Smooth muscle cell (in vitro differentiated cells): ENCODE data around the gene NEK11. TPM values are rescaled to one million over a fixed set of nuclear protein-coding genes. Genes with fewer than 3 reads are reported as not detected.
"Not testable (repeated sequence)": the region's sequence is repeated elsewhere in the genome, so short reads cannot be mapped to it uniquely, and the experiment has no call there.

Experiments used
- DNase-seq: peaks from one replicate; lab custom pipeline; 2025; ENCODE audit not compliant: unreplicated experiment; lab: John Stamatoyannopoulos, UW
- H2AFZ ChIP-seq: fragments of 200-600 bp; sonication (generic); 2 replicates; pipeline ENCODE4 v1.6.0; 2016; ENCODE audit warnings: antibody characterized with exemption, low read depth, mild to moderate bottlenecking
- H3F3A ChIP-seq: fragments of 200-600 bp; sonication (generic); 2 replicates; pipeline ENCODE4 v1.6.0; 2017; ENCODE audit warnings: antibody characterized with exemption, low read depth
- H3K27ac ChIP-seq: fragments of 200-600 bp; sonication (generic); 2 replicates; pipeline ENCODE4 v1.5.1; 2016; ENCODE audit warnings: low read depth, mild to moderate bottlenecking
- H3K27me3 ChIP-seq: fragments of 200-600 bp; sonication (generic); 2 replicates; pipeline ENCODE4 v1.6.1; 2016; ENCODE audit warnings: low read depth, mild to moderate bottlenecking
- H3K36me3 ChIP-seq: fragments of 200-600 bp; sonication (generic); 2 replicates; pipeline ENCODE4 v1.5.1; 2016; ENCODE audit warnings: low read depth
- H3K4me1 ChIP-seq: fragments of 200-600 bp; sonication (generic); 2 replicates; pipeline ENCODE4 v1.5.1; 2016; ENCODE audit warnings: low read depth
- H3K4me2 ChIP-seq: fragments of 200-600 bp; sonication (generic); 2 replicates; pipeline ENCODE4 v1.6.0; 2016; ENCODE audit warnings: mild to moderate bottlenecking
- H3K4me3 ChIP-seq: fragments of 200-600 bp; sonication (generic); 2 replicates; pipeline ENCODE4 v1.5.1; 2016; ENCODE audit warnings: mild to moderate bottlenecking
- H3K79me2 ChIP-seq: fragments of 200-600 bp; sonication (generic); 2 replicates; pipeline ENCODE4 v1.6.0; 2016; ENCODE audit warnings: low read depth, mild to moderate bottlenecking
- H3K9ac ChIP-seq: fragments of 200-600 bp; sonication (generic); 2 replicates; pipeline ENCODE4 v1.6.0; 2016; ENCODE audit warnings: low read depth
- H3K9me3 ChIP-seq: fragments of 200-600 bp; sonication (generic); replicated peaks from 2 replicates; pipeline ENCODE4 v1.5.1; 2016; ENCODE audit warnings: low read depth
- H4K20me1 ChIP-seq: fragments of 200-600 bp; sonication (generic); 2 replicates; pipeline ENCODE4 v1.6.0; 2016; ENCODE audit warnings: low read depth
- CTCF ChIP-seq: fragments of 200-600 bp; sonication (generic); IDR thresholded peaks from 2 replicates; pipeline ENCODE4 v1.5.1; 2017; ENCODE audit warnings: borderline replicate concordance, mild to moderate bottlenecking, antibody characterized with exemption; ENCODE audit not compliant: insufficient read depth, poor library complexity, severe bottlenecking
- WGBS: methylation state at CpG from one replicate; pipeline ENCODE4 v1.1.7; 2016; ENCODE audit warnings: low lambda C conversion rate; 5-methylcytosine and 5-hydroxymethylcytosine counted together
- polyA plus RNA-seq: library from polyadenylated mRNA; unstranded; fragments of >200 nt; fragmentation: Nextera tagmentation; extraction: Ambion mirVana; gene quantifications from 2 replicates; pipeline ENCODE4 v1.2.1, GENCODE V29; 2016
- total RNA-seq: library from RNA; depleted of rRNA; stranded (reverse); fragments of >200 nt; gene quantifications from 2 replicates; pipeline ENCODE4 v1.2.3, GENCODE V29; 2014

The NEK11 gene
- total and polyA plus RNA-seq, 2 experiments from 2014 or later = 3.0 to 3.3 TPM

- H3K79me2 ChIP-seq = no peaks in the 10 kb centered on the region
- H3K9ac ChIP-seq = no peak overlapping the region
- no peak overlapping the region for H3K4me3 ChIP-seq
- no peak for DNase-seq
- H3K9me3 ChIP-seq = no peaks in the 10 kb centered on the region
- no peaks in the 10 kb centered on the region for H4K20me1 ChIP-seq
- no peaks in the 10 kb centered on the region for H3F3A ChIP-seq
- 37% methylated on average over 1 of the region's 1 CpG for WGBS
- H2AFZ ChIP-seq = no peak overlapping the region
- no peaks in the 10 kb centered on the region for H3K4me1 ChIP-seq
- no peak for TF ChIP-seq CTCF
- no peak overlapping the region for H3K27ac ChIP-seq
- no peaks in the 10 kb centered on the region for H3K36me3 ChIP-seq
- no peak overlapping the region for H3K4me2 ChIP-seq
- H3K27me3 ChIP-seq = no peaks in the 10 kb centered on the region
Observed at GRCh38 chr3:131036200-131036816, 9.6 kb downstream of the NEK11 start.

DNA sequence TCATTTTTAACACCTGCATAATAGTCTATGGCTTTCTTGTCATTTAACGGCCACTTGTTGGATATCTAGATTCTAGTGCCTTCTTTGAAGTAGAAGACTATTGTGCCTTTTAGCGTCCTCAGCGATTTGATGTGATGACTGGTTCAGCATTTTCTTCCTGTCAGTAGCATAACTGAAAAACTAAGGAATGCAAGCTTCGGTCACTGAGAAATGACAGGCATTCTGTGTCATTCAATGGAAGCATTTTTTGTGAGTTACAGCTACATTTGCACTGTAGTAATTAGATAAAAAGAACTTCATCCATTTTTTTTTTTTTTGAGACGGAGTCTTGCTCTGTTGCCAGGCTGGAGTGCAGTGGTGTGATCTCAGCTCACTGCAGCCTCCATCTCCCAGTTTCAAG is 10.3 kb downstream of the NEK11 start:
- no peaks in the 10 kb centered on the region for H3K9me3 ChIP-seq
- no peaks in the 10 kb centered on the region for H3K27me3 ChIP-seq
- H2AFZ ChIP-seq = no peak overlapping the region
- TF ChIP-seq CTCF = no peak
- no peaks in the 10 kb centered on the region for H4K20me1 ChIP-seq
- no peaks in the 10 kb centered on the region for H3K36me3 ChIP-seq
- 71% methylated on average over 5 of the region's 5 CpGs for WGBS
- H3F3A ChIP-seq = no peaks in the 10 kb centered on the region
- no peak for DNase-seq
- no peak overlapping the region for H3K4me3 ChIP-seq
- H3K27ac ChIP-seq = no peak overlapping the region
- H3K4me2 ChIP-seq = no peak overlapping the region
- H3K9ac ChIP-seq = no peak overlapping the region
- no peaks in the 10 kb centered on the region for H3K79me2 ChIP-seq
- H3K4me1 ChIP-seq = no peaks in the 10 kb centered on the region

GRCh38 chr3:131038326-131038725 is 11.6 kb downstream of the NEK11 start:
- Histone ChIP-seq H3K27me3 (no peaks in the 10 kb centered on the region), H3K27ac (no peak overlapping the region), H3K9me3 (no peaks in the 10 kb centered on the region), H3K4me3 (no peak overlapping the region), H3F3A (no peaks in the 10 kb centered on the region), H3K4me1 (no peaks in the 10 kb centered on the region), H3K79me2 (no peaks in the 10 kb centered on the region), H3K9ac (no peak overlapping the region), H3K36me3 (no peaks in the 10 kb centered on the region), H4K20me1 (no peaks in the 10 kb centered on the region), H2AFZ (no peak overlapping the region), H3K4me2 (no peak overlapping the region)
- no peak for TF ChIP-seq CTCF
- WGBS = 75% methylated on average over 2 of the region's 2 CpGs
- DNase-seq = no peak

GRCh38 chr3:131042271-131042985 is 15.8 kb downstream of the NEK11 start:
- not testable (repeated sequence) for H3K4me1 ChIP-seq, H3K4me3 ChIP-seq, H3K9me3 ChIP-seq, H3K9ac ChIP-seq, H4K20me1 ChIP-seq, H3K27me3 ChIP-seq, H3K4me2 ChIP-seq, H3K27ac ChIP-seq, DNase-seq, H3K36me3 ChIP-seq, H3K79me2 ChIP-seq, H2AFZ ChIP-seq, H3F3A ChIP-seq
- 78% methylated on average over 10 of the region's 10 CpGs for WGBS
